Epithelial cell of esophagus (primary cell): Measurements from ENCODE around the gene ONECUT3.

Source experiments
- DNase-seq: peaks from one replicate; pipeline ENCODE4 v3.0.0; 2010; ENCODE audit warnings: low read depth
- H3K4me3 ChIP-seq: 2 replicates; pipeline ENCODE4 v1.5.1; 2011; ENCODE audit warnings: mild to moderate bottlenecking, low read length, control low read depth
- TF ChIP-seq, protein P1 (sequence below): IDR thresholded peaks from 2 replicates; pipeline ENCODE4 v1.5.1; 2011; ENCODE audit warnings: low read depth, mild to moderate bottlenecking, low read length, control low read depth, inconsistent platforms; ENCODE audit not compliant: insufficient read depth; ENCODE audit errors: missing control alignments

The ONECUT3 gene

DNA sequence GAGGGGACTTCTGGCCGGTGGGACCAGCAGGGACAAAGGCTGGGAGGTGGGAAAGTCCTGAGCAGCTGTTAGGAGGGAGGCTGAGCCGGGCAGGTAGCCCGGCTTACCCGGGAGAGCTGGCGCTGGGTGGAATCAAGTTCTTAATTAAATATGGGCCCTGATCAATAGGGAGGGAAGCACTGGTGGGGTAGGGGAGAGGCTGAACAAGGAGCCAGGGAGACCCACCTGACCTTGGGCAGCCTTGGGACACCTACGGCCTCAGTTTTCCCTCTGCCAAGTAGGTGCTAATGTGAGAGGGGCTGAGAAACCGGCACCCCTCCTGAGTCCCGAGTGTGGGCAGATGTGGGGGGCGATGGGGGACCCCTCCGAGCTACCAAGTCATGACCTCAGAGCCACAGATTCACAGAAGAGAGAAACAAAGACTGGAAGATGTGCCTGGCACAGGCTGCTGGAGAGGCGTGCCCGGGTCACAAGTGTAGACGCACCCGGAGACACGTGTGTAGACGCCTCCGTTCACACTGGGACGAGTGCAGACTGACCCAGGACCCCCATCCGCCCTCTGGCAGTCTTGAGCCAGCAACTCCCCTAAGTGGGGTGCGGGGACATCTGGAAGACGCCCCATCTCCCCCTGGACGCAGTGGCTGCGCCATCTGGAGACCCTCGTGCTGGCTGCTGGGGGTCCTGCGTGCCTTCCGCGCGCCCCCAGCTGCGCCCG lies 8.4 kb downstream of the ONECUT3 start:
- H3K4me3 ChIP-seq = no peak overlapping the region
- no peak for DNase-seq
- TF ChIP-seq, protein P1, sequence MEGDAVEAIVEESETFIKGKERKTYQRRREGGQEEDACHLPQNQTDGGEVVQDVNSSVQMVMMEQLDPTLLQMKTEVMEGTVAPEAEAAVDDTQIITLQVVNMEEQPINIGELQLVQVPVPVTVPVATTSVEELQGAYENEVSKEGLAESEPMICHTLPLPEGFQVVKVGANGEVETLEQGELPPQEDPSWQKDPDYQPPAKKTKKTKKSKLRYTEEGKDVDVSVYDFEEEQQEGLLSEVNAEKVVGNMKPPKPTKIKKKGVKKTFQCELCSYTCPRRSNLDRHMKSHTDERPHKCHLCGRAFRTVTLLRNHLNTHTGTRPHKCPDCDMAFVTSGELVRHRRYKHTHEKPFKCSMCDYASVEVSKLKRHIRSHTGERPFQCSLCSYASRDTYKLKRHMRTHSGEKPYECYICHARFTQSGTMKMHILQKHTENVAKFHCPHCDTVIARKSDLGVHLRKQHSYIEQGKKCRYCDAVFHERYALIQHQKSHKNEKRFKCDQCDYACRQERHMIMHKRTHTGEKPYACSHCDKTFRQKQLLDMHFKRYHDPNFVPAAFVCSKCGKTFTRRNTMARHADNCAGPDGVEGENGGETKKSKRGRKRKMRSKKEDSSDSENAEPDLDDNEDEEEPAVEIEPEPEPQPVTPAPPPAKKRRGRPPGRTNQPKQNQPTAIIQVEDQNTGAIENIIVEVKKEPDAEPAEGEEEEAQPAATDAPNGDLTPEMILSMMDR = no peak

DNA sequence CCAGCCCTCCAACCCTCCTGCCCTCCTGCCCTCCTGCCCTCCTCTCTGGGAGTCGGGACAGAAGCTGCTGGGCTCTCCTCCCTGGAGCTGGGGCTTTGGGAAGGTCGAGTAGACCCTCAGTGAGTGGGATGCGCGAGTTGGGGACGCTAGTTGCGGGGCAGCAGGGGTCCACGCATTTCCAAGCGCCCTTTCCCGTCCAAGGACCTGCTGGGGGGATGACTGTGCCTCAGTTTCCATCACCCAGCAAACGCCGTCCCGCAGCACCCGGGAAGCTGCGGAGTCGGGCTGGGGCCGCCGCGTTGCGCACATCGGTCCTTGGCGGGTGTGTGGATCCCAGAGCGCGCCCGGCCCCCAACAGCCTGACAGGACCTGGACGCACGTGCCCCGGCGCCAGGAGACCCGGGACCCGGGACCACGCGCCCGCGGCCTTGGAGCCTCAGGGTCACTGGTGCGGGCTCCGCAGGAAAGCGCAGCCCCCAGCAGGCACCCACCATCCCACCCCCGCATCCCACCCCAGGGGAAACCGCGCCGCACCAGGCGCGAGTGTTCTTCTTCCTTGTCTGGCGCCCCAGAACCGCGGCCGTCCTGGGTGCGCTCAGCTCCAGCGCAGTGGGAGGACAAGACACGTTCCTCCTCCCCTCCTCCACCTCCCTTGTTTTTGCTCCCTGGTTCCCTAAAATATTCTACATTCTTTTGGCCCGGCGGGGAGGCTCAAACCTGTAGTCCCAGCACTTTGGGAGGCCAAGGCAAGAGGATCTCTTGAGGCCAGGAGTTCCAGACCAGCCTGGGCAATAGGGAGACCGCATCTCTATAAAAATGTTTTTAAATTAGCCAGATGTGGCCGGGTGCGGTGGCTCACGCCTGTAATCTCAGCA lies 9.2 kb downstream of the ONECUT3 start:
- no peak overlapping the region for H3K4me3 ChIP-seq
- no peak for DNase-seq
- TF ChIP-seq, protein P1 = no peak

DNA sequence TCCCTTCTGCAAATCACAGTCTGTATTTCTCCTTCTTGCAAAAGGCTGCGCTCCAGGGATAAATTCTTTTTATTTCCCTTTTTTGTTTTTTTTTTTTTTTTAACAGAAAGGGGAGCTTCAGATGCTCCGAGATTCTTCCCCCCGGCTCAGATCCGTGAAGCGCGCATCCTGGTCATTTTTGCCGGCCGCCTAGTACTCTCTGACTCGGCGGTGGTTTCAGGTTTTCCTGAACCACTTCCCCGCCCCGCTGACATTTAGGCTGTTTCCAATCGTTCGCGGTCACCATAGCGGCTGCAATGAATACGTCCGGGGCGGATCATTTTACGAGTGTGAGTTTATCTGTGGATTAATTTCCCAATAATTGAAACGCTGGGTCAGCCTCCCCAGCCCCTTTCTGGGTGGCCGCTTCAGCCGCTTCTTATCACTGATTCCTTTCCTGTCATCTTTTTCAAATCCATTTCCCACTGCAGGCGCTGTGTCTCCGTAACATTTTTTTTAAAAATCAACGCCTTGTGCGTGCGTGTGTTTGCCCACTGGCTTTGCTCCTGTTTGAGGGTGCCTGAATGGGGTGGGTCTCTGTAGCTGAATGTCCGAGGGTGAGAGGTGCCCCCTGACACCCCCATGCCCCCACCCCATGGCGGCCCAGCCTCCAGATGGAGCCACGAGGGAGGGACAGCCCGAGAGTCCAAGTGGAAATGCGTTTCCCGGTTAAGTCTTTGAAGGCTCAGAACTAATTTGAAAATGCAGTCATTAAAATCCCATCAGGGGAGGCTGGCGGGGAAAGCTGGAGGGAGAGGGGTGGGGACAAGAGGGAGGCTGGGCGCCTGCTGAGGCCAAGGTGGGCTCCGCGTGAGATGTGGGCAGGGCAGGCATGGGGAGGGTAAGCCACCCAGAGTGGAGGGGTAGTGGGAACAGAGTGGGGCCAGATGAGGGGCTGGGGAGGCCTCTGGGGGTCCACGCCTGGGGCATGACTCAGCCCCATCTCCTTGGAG lies 10.6 kb downstream of the ONECUT3 start:
- TF ChIP-seq, protein P1 = no peak
- no peak for DNase-seq
- H3K4me3 ChIP-seq = no peak overlapping the region

DNA sequence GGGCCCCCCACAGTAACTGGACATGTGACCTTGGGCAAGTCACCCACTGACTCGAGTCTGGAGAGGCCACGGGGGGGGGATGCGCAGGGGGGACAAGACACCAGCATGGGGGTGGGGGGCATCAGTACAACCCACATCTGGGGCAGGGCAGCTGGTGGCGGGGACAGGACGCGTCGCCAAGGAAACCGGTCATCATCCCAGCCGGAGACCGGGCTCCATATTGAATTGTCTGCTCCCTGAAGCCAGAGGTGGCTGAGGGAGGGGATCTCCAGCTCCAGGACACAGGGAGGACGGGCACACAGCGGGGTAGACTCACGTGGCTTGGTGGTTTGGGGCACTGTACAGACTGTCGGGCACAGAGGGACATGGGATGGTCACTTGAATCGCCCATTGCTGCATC lies 11.4 kb downstream of the ONECUT3 start:
- TF ChIP-seq, protein P1 = no peak
- DNase-seq = no peak
- H3K4me3 ChIP-seq = no peak overlapping the region

DNA sequence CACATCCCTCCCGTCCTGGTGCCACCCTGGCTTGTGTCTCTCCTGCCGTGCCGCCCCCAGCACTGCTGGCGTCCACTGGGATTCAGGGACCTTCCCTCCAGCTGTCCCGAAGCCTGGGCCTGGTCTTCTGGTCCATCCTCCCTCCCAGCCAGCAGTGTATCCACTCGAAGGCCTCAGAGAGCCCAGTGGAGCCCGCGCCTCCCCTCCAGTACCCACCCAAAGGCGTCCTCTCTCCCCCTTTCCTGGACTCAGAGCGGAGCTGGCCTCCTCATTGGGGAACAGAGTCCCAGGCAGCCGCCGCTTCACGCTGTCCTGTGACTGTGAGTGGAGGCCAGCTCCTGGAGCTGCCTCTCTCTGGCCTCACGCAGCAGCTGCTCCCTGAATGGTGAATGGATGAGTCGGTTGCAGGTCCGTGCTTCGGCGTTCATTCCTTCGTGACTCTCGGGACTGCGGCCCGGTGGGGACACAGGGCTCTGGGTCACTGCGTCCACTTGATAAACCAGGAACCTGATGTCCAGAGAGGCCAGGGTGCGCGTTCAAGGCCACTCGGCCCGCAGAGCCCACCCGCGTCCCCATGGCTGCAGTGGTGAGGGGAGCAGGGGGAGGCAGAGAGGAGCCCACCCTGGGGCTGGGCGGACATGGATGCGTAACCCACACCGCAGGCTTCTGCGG lies 12.1 kb downstream of the ONECUT3 start:
- no peak overlapping the region for H3K4me3 ChIP-seq
- no peak for DNase-seq
- TF ChIP-seq, protein P1 = no peak
